Measurements from ENCODE around the gene RND1. TPM values are rescaled to one million over a fixed set of nuclear protein-coding genes. Genes with fewer than 3 reads are reported as not detected.

RND1 gene
- total RNA-seq, 1 donor from 2014 or later: 5.9 TPM

- intact Hi-C loops (cut with DNase I): no loop called here
- no peak for TF ChIP-seq CTCF (IDR thresholded peaks at IDR 0.05)
- H3K27ac ChIP-seq: no peak overlapping the region
- no peak for DNase-seq
- peaks cover 12% of the 10 kb centered on the region for H3K36me3 ChIP-seq
- H3K4me1 ChIP-seq: peaks cover 11% of the 10 kb centered on the region
- H3K9me3 ChIP-seq: no peaks in the 10 kb centered on the region
- no peaks in the 10 kb centered on the region for H3K27me3 ChIP-seq (ENCODE audit: low read depth)
- no peak for ATAC-seq
- H3K4me3 ChIP-seq: no peak overlapping the region
Observed at GRCh38 chr12:48822139-48822538, 43.5 kb downstream of the RND1 start.

GRCh38 chr12:48819986-48820725 lies 45.5 kb downstream of the RND1 start:
- H3K9me3 ChIP-seq: no peaks in the 10 kb centered on the region
- no peak for ATAC-seq
- no peak for DNase-seq
- TF ChIP-seq CTCF (IDR thresholded peaks at IDR 0.05): no peak
- intact Hi-C loops (cut with DNase I): no loop called here
- H3K4me3 ChIP-seq: no peak overlapping the region
- no peaks in the 10 kb centered on the region for H3K36me3 ChIP-seq
- no peak overlapping the region for H3K27ac ChIP-seq
- H3K4me1 ChIP-seq: peaks cover 24% of the 10 kb centered on the region
- no peaks in the 10 kb centered on the region for H3K27me3 ChIP-seq (ENCODE audit: low read depth)

- Histone ChIP-seq H3K4me1 (peaks cover 28% of the 10 kb centered on the region), H3K36me3 (no peaks in the 10 kb centered on the region), H3K9me3 (no peaks in the 10 kb centered on the region), H3K4me3 (peak overlapping the region; percentile 78), H3K27ac (peak overlapping the region; percentile 36), H3K27me3 (ENCODE audit: low read depth) (no peaks in the 10 kb centered on the region)
- ATAC-seq: no peak
- intact Hi-C loops (cut with DNase I): no loop called here
- peak; percentile 27 for TF ChIP-seq CTCF (IDR thresholded peaks at IDR 0.05)
- no peak for DNase-seq
Observed at GRCh38 chr12:48818831-48819590, 46.7 kb downstream of the RND1 start.

GRCh38 chr12:48817873-48818830 lies 47.5 kb downstream of the RND1 start, which contains the start of gene CACNB3:
Gene CACNB3, plus strand, starts transcription at chr12:48818496. Its CDS starts 434 bp downstream, at chr12:48818930.
- H3K27me3 ChIP-seq (ENCODE audit: low read depth): no peaks in the 10 kb centered on the region
- peaks cover 35% of the 10 kb centered on the region for H3K4me1 ChIP-seq
- no peaks in the 10 kb centered on the region for H3K36me3 ChIP-seq
- TF ChIP-seq CTCF (IDR thresholded peaks at IDR 0.05): no peak
- ATAC-seq (peak; percentile 29 to 40), DNase-seq (peak; percentile 84)
- H3K9me3 ChIP-seq: no peaks in the 10 kb centered on the region
- H3K4me3 ChIP-seq: peak within 1 kb of the TSS; percentile 78
- intact Hi-C loops (cut with DNase I): no loop called here
- H3K27ac ChIP-seq: peak within 1 kb of the TSS; percentile 36

Data from lower lobe of right lung (tissue), 2 donors.